Measurements from ENCODE around the gene GIT1. TPM values are rescaled to one million over a fixed set of nuclear protein-coding genes. Genes with fewer than 3 reads are reported as not detected.

The GIT1 gene
- total RNA-seq, 1 donor from 2014 or later: 96.5 TPM

GRCh38 chr17:29581583-29582253, 7.7 kb downstream of the GIT1 start:
- no peak overlapping the region for H3K27ac Mint-ChIP-seq (ENCODE audit: unreplicated experiment)
- peaks cover 27% of the 10 kb centered on the region for H3K4me1 Mint-ChIP-seq
- DNase-seq (ENCODE audit: low read depth, low spot score): no peak
- no peaks in the 10 kb centered on the region for H3K27me3 Mint-ChIP-seq (ENCODE audit: low read depth)
- no peak for TF ChIP-seq CTCF (conservative IDR thresholded peaks at IDR 0.05)
- no peaks in the 10 kb centered on the region for H3K9me3 Mint-ChIP-seq
- H3K36me3 Mint-ChIP-seq (ENCODE audit: low read depth): peaks cover 3% of the 10 kb centered on the region
- no peak overlapping the region for H3K4me3 Mint-ChIP-seq

GRCh38 chr17:29579866-29580771, 9.3 kb downstream of the GIT1 start:
- Mint-ChIP-seq H3K27ac (ENCODE audit: unreplicated experiment) (no peak overlapping the region), H3K27me3 (ENCODE audit: low read depth) (no peaks in the 10 kb centered on the region), H3K4me1 (peaks cover 21% of the 10 kb centered on the region), H3K9me3 (no peaks in the 10 kb centered on the region), H3K4me3 (peak overlapping the region; percentile 84), H3K36me3 (ENCODE audit: low read depth) (peaks cover 3% of the 10 kb centered on the region)
- peak; percentile 76 for DNase-seq (ENCODE audit: low read depth, low spot score)
- TF ChIP-seq CTCF (conservative IDR thresholded peaks at IDR 0.05): peak; percentile 82

GRCh38 chr17:29578626-29579485, 10.6 kb downstream of the GIT1 start:
- H3K27ac Mint-ChIP-seq (ENCODE audit: unreplicated experiment): no peak overlapping the region
- peaks cover 3% of the 10 kb centered on the region for H3K36me3 Mint-ChIP-seq (ENCODE audit: low read depth)
- TF ChIP-seq CTCF (conservative IDR thresholded peaks at IDR 0.05): no peak
- no peaks in the 10 kb centered on the region for H3K27me3 Mint-ChIP-seq (ENCODE audit: low read depth)
- H3K9me3 Mint-ChIP-seq: no peaks in the 10 kb centered on the region
- H3K4me1 Mint-ChIP-seq: peaks cover 11% of the 10 kb centered on the region
- H3K4me3 Mint-ChIP-seq: peak overlapping the region; percentile 20
- no peak for DNase-seq (ENCODE audit: low read depth, low spot score)

GRCh38 chr17:29577385-29578211, 11.8 kb downstream of the GIT1 start:
- Mint-ChIP-seq H3K36me3 (ENCODE audit: low read depth) (peaks cover 3% of the 10 kb centered on the region), H3K27me3 (ENCODE audit: low read depth) (no peaks in the 10 kb centered on the region), H3K4me1 (peaks cover 11% of the 10 kb centered on the region), H3K27ac (ENCODE audit: unreplicated experiment) (no peak overlapping the region), H3K4me3 (no peak overlapping the region), H3K9me3 (no peaks in the 10 kb centered on the region)
- TF ChIP-seq CTCF (conservative IDR thresholded peaks at IDR 0.05): no peak
- no peak for DNase-seq (ENCODE audit: low read depth, low spot score)
